Stimulated activated CD4-positive, alpha-beta T cell treated with anti-CD3 and anti-CD28 coated beads, Interleukin-15, amount 100 ng/mL, for 48 hours (primary cell): ENCODE measurements around the gene NCK2.

Experiments used
- DNase-seq, 2 donors: peaks; one replicate each; pipeline ENCODE4 v3.0.0-alpha.2; 2020; ENCODE audit warnings: low read depth in 2 of 2

Gene NCK2

DNA sequence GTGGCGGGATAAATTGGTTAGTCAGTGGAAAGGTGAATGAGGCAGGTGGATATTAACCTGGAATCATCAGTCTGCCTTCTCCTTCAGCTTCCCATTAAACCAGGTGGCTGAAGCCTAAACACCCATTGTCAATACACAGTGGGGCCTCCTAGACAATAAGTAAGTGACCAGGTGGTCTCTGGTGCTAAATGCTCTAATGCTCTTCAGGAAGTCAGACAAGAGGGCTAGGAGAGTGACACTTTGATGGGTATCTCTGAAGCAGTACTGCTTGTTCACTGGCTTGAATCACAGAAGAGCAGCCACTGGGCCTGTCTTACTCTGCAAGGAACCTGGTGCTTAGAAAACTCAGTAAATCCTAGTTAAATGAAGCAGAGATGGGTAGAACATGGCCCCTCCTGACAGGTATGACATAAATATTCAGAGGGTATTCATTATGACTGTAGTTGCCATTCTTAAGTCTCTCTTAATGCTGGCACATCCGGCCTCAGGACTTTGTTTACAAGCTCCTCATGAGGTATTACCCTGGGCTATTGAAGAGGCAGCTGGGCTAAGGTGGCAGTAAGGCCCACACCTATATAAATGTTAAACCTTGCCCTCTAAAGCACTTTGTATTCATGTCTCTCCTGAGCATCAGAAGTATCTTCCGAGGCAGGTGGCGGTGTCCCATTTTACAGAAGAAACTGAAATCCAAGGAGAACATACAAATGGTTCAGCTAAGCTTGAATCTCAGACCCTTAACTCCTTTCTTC, 104.9 kb downstream of the NCK2 start:
- no peak for DNase-seq

DNA sequence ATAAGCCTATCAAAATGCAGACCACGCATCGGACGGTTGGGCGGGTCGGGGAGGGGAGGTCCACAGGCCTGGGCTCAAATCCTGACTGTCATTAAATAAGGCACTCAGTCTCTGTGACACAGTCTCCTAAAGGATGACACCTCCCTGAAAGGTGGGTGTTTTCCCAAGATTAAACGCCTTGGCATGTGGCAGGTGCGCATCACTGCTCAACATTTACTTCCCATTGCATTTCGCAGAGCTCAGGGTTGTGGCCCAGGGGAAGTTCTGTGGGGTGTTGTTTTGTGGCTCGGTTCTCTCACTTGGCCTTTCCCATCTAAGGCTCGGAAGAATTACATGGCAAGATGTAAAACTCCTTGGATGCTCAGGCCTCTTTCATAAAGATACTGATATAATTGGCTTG, 107.4 kb downstream of the NCK2 start:
- DNase-seq: no peak

GRCh38 chr2:105853354-105854088, 108.8 kb downstream of the NCK2 start:
- DNase-seq: no peak

GRCh38 chr2:105854972-105855371, 110.3 kb downstream of the NCK2 start:
- DNase-seq: no peak

- no peak for DNase-seq
Observed at GRCh38 chr2:105856581-105856980, 111.9 kb downstream of the NCK2 start.

GRCh38 chr2:105857076-105857740, 112.5 kb downstream of the NCK2 start:
- DNase-seq: no peak

- no peak for DNase-seq
Observed at GRCh38 chr2:105858868-105859693, 114.4 kb downstream of the NCK2 start.

DNA sequence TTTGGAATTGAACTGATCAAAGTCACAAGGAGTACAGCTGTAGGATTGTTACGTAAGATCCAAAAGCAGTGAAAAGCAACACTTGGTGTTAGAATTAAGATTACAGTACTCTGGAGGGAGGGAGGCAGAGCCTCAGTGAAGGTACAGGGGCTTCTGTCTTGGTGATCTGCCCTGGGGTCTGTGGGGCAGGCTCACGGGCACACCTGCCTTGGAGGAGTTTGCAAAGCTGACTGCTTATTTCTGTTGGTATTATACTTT, 114.9 kb downstream of the NCK2 start:
- no peak for DNase-seq

DNA sequence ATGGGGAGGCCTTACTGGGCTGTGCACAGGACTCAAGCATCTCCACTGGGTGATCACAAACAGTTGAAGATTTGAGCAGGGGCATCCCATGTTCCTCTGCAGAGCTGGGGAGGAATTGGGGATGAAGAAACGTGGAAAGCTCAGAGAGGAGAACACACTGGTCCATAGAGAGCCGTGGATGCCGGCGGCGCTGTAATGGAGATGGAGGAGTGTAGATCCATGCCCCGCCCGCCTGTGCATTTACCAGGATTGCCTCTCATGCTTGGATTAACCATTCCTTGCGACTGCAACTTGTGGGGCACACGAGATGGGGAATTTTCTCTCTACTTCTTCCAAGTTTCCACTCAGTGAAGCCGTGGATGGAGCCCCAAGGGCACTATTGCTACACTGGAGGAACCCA, 115.9 kb downstream of the NCK2 start:
- no peak for DNase-seq

DNA sequence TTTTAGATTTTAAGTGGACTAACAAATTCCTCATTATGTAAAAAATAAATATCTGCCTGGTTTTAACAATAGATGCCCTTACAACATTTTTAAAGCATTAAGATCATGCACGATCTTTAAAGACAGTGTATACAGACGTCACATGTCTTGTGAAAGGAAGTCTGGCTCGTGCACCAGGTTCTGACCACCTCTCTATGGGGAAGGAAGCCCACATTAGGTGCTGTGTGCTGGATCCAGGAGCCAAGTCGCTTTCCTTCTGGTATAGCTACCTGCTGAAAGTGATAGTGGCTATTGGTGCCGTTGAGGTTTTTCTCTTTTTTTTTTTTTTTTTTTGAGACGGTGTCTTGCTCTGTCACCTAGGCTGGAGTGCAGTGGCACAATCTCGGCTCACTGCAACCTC, 116.5 kb downstream of the NCK2 start:
- no peak for DNase-seq

- no peak for DNase-seq
Observed at GRCh38 chr2:105862843-105863242, 118.1 kb downstream of the NCK2 start.

GRCh38 chr2:105864262-105864661, 119.5 kb downstream of the NCK2 start:
- DNase-seq: no peak

GRCh38 chr2:105865222-105865913, 120.7 kb downstream of the NCK2 start:
- DNase-seq: no peak

GRCh38 chr2:105866216-105867185, 121.8 kb downstream of the NCK2 start:
- DNase-seq: no peak

DNA sequence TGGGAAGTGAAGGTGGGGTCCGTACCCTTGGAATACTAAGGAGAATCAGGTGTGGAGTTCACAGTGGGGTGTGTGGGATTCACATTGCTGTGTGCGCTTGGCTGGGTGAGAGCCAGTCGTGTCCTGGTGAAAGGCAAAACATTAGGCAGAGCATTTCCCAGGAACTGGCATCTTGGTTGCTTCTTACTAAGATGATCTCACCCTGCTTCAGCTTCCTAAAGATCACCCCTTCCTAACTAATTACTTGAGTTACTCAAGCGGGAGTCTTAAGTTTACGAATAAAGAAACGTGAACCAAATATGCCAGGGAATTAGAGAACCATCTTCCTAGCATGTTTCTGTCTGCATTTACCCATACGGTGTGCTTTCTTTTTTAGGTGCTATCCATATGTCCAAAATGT, 122.9 kb downstream of the NCK2 start:
- no peak for DNase-seq

DNA sequence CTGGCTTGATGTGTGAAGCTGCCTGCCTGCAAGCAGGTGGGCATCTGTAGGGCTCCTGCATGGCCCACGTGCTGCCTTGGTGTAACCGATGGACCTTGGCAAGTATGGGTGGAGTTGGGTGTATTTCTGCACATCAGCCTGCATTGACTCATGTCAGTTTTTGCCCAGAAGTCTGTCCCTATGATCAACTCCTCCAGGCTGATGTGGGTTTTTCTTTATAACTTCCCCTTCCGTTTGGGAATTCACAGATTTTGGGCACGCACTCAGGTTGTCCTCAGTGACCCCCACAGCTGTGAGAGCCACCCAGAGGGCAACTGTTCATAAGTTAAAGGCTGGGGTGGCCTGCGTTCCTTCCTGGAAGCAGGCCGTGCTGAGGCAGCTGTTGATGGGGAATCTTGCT, 123.3 kb downstream of the NCK2 start:
- no peak for DNase-seq

DNA sequence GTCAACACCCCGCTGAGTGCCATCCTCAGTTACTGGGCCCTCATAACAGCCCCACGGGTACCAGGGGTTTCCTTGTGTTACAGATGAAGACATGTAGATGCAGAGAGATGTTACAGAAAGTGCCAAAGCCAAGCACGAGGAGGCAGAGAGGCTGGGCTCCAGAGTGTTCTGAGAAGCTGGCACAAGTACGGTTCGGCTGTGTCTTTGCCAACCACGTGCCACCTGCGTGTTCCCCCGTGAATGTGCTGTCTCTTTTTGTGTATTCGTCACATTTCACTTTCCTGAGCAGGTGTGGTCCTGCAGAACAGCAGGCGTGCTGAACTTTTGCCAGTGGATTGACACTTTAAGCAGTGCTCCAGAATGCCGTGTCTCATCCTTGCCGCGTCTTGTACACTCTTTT, 124.6 kb downstream of the NCK2 start:
- no peak for DNase-seq

- no peak for DNase-seq
Observed at GRCh38 chr2:105870062-105870461, 125.3 kb downstream of the NCK2 start.

GRCh38 chr2:105870858-105871257, 126.1 kb downstream of the NCK2 start:
- no peak for DNase-seq

- DNase-seq: no peak
Observed at GRCh38 chr2:105872142-105872728, 127.5 kb downstream of the NCK2 start.
